Mucosa of stomach (tissue), 1 donor: ENCODE data around the gene GJD3.

Experiments used
- H3K27me3 ChIP-seq: one replicate; pipeline ENCODE4 v1.7.0; 2013; ENCODE audit warnings: mild to moderate bottlenecking, low read length; ENCODE audit not compliant: control insufficient read depth, insufficient read depth
- H3K36me3 ChIP-seq: one replicate; pipeline ENCODE4 v1.7.0; 2013; ENCODE audit warnings: low read length; ENCODE audit not compliant: control insufficient read depth, insufficient read depth
- H3K4me1 ChIP-seq: one replicate; pipeline ENCODE4 v1.7.0; 2013; ENCODE audit warnings: mild to moderate bottlenecking, low read length; ENCODE audit not compliant: control insufficient read depth, insufficient read depth
- H3K4me3 ChIP-seq: one replicate; pipeline ENCODE4 v1.7.0; 2013; ENCODE audit warnings: low read length
- H3K9ac ChIP-seq: one replicate; pipeline ENCODE4 v1.7.0; 2013; ENCODE audit warnings: mild to moderate bottlenecking, low read length, moderate library complexity
- H3K9me3 ChIP-seq: one replicate; pipeline ENCODE4 v1.7.0; 2013; ENCODE audit warnings: mild to moderate bottlenecking, low read length, moderate library complexity; ENCODE audit not compliant: control insufficient read depth
- donor health status: Pancreatic carcinoma.

The GJD3 gene

DNA sequence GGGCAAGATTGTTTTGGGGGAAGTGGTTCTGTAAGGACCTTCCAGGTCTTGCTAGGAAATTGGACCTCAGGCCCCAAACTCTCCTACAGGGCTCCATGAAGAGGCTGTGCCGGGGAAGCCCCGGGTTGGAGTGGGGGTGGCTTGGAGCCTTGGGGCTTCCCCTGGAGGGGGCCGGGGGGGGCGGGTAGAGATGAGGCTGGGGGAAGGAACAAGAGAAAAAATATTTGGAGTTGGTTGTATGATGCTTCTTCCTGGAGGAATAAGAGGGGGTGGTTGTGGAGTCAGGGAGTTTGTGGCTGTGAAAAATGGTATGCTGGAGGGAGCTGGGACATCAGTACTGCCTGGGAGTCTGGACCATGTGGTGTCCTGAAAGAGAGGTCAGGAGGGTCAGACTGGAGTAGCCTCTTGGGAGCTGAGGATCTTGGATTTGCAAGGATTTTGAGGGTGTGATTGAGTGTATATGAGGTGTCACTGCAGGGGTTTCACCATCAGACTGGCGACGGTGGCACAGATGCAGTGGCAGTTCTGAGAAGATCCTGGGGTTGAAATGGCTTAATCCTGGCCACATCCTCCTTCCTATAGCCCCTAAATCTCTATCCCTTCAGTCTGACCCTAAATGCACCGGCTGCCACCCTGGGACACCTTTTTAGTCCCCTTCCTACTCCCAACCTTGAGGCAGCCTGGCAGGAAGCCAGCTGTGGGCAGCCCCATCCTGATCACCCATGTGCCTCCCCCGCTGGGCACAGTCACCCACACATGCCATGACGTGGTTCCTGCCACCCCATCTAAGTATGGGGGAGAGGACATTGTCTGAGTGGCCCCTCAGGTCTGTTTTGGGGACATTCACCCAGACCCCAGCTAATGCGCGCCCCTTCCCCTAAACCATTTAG is 44.6 kb downstream of the GJD3 start:
- H3K9ac ChIP-seq, result peak overlapping the region; percentile 72
- H3K4me1 ChIP-seq, result peaks cover 73% of the 10 kb centered on the region
- no peaks in the 10 kb centered on the region for H3K36me3 ChIP-seq
- no peaks in the 10 kb centered on the region for H3K27me3 ChIP-seq
- no peak overlapping the region for H3K4me3 ChIP-seq
- H3K9me3 ChIP-seq, result no peaks in the 10 kb centered on the region

DNA sequence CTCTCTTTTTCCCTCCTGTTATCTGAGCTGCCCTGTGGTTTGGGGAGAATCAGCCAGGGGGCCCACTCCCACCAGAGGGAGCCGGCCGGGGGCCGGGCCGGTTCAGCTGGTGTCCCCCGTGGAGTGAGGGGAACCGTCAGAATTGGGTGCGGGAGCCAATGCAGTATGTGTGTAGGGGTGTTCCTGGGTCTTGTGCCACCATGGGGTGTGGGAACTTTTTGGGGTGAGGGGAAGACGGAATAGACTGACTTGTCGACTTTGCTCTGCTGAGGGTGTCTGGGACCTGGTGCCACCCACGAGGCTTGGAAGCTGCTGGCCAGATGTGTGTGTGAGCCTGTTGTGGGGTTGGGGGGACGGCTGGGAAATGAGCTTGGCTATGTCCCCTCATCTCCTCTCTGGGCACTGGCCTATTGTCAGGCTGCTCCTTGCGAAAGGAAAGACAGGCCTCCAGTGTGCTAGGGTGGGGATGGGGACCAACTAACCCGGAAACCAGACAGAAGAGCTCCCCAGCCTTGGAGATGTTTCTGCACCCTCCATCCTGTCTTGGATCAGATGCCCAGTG is 45.6 kb downstream of the GJD3 start:
- H3K9ac ChIP-seq, result peak overlapping the region; percentile 72
- H3K4me1 ChIP-seq, result peaks cover 72% of the 10 kb centered on the region
- peak overlapping the region; percentile 51 for H3K4me3 ChIP-seq
- no peaks in the 10 kb centered on the region for H3K9me3 ChIP-seq
- H3K27me3 ChIP-seq, result no peaks in the 10 kb centered on the region
- no peaks in the 10 kb centered on the region for H3K36me3 ChIP-seq

DNA sequence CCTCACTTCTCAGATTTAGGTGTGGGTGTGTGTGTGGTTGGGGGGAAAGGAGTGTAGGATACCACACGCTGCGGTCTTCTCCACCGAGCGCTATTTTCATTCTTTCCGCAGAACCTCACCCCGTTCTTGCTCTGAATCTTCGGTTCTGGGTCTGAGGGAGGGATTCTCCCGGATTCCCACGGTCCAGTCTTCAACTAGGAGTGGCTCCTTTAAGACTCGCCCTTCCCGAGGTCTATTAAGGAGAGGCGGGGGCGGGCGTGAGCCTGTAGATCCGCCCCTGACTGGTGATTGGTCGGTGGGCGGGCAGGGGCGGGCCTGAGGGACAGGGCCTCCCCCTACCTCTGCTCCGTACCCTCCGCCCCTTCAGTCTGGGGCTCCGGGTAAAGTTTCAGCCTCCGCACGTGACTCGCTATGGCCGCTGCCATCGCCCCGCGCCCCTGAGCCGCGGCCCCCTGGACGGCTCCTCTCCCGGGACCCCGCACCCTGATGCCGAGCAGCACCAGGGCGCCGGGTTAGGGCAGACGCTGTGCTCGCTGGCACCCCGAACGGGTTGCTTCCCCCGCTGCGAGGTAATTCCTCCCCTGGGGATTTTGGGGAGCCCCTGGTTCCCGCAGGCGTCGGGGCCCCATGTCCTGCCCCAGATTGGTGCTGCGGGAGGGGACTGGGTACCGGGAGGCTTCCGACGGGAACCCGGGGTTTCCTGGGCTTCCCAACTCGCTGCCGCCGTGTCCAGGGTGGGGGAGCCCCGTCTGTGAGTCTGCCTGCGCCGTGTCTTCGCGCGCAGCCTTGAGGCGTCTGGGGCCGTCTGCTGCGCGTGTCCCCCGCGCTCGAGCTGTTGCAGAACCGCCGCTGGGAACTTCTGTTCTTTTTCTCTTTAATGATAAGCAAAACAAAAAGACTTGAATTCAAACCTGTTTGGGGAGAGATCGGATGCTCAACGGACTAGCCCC is 46.4 kb downstream of the GJD3 start:
- no peaks in the 10 kb centered on the region for H3K9me3 ChIP-seq
- H3K27me3 ChIP-seq, result no peaks in the 10 kb centered on the region
- no peaks in the 10 kb centered on the region for H3K36me3 ChIP-seq
- H3K9ac ChIP-seq, result peak overlapping the region; percentile 72
- peaks cover 72% of the 10 kb centered on the region for H3K4me1 ChIP-seq
- H3K4me3 ChIP-seq, result peak overlapping the region; percentile 51

DNA sequence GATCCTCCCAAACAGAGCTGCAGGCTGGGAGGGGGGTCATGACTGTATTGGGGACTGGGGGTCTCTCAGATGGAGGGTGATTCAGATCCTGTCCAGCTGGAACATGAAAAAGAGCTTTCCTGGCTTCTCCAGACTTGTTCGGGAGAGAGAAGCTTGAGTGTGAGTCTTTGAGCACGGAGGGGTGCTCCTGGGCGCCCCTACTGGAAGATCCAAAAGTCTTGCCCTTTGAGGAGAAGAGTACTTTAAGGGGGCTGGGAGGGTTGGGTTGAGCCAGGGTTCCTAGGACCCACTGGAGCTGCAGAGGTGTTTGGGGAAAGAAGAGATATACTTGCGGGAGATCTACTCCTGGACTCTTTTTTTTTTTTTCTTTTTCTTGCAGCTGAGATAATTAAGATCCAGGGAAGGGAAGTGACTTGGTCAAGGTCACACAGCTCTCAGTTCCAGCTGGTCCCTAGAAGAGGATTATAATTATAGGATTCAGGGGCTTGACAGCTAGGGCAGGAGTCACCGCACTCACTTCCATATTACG is 47.1 kb downstream of the GJD3 start:
- peaks cover 72% of the 10 kb centered on the region for H3K4me1 ChIP-seq
- H3K9ac ChIP-seq, result peak overlapping the region; percentile 70

DNA sequence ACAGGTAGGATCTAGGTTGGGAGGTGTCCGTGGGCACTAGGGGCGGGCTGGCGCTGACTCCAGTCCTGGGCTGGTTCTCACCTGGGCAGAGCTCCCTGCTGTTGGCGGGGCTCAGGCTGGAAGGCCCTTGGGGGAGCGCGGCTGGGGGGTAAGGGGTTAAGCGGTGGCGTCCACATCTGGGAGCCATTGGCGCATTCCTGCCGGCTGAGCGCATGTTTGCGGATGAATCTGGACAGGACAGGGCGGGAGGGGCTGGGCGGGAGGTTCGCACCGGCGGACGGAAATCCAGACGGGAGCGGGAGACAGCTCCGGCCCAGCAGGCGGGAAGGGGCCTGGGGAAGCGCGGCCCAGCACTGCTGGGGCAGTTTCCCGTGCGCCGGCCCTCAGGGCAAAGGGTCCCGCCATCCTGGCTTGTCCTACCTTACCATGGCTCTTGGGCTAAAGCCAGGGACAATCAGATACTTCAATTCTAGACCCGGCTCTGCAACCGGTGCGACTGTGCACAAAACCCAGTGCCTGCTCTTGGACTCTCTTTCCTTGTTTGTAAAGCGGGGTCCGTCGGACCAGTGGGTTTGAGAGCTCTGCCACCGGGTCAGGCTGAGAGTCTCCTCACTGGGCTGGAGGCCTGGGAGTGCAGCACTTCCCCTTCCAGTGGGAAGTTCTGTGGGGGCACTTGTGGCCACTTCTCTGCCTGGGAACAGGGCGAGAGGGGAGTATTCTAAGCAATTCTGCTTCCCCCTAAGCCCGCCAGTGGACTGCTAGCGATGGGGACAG is 47.8 kb downstream of the GJD3 start:
- H3K4me1 ChIP-seq, result peaks cover 72% of the 10 kb centered on the region
- peak overlapping the region; percentile 70 for H3K9ac ChIP-seq
- H3K4me3 ChIP-seq, result peak overlapping the region; percentile 28
- no peaks in the 10 kb centered on the region for H3K27me3 ChIP-seq
- no peaks in the 10 kb centered on the region for H3K9me3 ChIP-seq
- H3K36me3 ChIP-seq, result no peaks in the 10 kb centered on the region

More for the DNA sequence above, 47.1 kb downstream of the GJD3 start:
- no peaks in the 10 kb centered on the region for H3K9me3 ChIP-seq
- H3K4me3 ChIP-seq, result peak overlapping the region; percentile 47
- no peaks in the 10 kb centered on the region for H3K36me3 ChIP-seq
- no peaks in the 10 kb centered on the region for H3K27me3 ChIP-seq

DNA sequence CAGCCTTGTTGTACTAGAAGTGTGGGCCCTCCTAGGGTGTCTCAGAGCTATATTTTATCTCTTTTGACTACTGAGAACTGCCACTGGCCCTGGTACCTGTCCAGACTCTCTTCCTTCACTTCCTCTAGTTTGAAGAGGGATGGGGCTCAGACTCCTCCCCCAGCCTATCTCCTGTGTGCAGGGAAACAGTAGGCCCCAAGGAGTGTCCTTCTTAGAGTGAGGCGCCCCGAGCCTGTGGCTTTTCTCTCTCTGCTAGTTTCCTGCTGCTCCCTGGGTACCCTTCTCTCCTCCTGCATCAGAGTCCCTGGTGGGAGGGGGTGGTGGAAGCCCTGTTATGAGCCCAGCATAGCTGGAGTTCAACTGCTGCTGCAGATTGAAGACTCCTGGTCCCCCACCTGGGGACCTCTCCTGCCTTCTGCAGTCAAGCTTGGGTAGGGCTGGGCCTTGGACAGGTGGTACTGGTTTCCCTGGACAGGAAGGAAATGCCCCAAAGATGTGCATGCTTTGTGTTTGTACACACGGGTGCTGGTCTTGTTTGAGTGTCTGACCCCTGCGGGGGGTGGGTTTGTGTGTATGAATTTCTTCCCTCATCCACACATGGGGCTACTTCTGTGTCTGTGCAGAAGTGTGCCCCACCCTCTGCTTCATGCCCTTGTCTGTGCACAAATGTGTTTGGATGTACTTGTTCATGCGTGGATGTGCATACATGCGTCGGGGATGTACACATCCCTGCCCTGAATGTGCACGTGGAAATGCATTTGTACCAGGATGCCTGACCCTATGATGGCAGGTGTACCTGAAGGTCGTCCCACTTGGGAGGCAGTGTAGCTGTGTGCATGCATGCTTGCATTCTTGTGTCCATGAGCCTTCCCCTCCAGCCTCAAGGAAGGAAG is 48.6 kb downstream of the GJD3 start:
- peaks cover 74% of the 10 kb centered on the region for H3K4me1 ChIP-seq
- H3K4me3 ChIP-seq, result no peak overlapping the region
- no peak overlapping the region for H3K9ac ChIP-seq

DNA sequence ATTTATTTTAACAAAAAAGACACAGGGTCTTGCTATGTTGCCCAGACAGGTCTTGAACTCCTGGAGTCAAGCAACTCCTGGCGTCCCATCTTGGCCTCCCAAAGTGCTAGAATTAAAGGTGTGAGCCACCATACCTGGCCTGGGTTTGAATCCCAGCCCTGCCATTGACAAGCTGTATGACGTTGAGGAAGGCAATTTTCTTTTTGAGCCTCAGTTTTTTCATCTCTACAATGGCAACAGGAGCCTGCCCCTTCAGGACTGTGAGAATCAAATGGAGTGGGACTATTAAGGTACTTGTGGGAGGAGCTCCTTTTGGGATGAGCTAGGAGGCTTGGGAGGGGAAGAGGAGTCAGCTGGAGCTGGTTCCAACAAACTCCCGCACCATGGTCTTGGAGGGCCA is 49.3 kb downstream of the GJD3 start:
- H3K4me1 ChIP-seq, result peaks cover 81% of the 10 kb centered on the region
- H3K9ac ChIP-seq, result no peak overlapping the region
- no peaks in the 10 kb centered on the region for H3K27me3 ChIP-seq
- H3K4me3 ChIP-seq, result no peak overlapping the region
- H3K36me3 ChIP-seq, result no peaks in the 10 kb centered on the region
- no peaks in the 10 kb centered on the region for H3K9me3 ChIP-seq

More for the DNA sequence above, 48.6 kb downstream of the GJD3 start:
- H3K27me3 ChIP-seq, result no peaks in the 10 kb centered on the region
- no peaks in the 10 kb centered on the region for H3K9me3 ChIP-seq
- H3K36me3 ChIP-seq, result no peaks in the 10 kb centered on the region

DNA sequence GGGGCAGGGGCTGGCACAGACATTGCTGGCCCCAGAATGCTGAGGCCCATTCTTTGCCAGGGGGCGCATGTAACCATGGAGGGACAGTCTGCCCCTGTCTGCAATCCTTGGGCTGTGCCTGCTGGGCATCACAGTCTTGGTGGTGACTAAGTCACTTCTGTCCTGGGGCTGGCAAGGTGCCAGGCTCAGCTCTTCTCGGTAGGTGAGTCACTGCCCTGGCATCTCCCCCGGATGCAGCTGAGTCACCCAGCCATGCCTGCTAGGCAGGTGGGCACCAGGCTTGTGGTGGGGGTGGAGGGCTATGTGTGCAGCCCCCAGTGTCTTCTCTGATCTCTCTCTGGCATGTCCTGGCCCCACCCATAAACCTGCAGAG is 50.0 kb downstream of the GJD3 start:
- Histone ChIP-seq H3K4me1 (peaks cover 88% of the 10 kb centered on the region), H3K4me3 (no peak overlapping the region), H3K9ac (peak overlapping the region; percentile 13)

DNA sequence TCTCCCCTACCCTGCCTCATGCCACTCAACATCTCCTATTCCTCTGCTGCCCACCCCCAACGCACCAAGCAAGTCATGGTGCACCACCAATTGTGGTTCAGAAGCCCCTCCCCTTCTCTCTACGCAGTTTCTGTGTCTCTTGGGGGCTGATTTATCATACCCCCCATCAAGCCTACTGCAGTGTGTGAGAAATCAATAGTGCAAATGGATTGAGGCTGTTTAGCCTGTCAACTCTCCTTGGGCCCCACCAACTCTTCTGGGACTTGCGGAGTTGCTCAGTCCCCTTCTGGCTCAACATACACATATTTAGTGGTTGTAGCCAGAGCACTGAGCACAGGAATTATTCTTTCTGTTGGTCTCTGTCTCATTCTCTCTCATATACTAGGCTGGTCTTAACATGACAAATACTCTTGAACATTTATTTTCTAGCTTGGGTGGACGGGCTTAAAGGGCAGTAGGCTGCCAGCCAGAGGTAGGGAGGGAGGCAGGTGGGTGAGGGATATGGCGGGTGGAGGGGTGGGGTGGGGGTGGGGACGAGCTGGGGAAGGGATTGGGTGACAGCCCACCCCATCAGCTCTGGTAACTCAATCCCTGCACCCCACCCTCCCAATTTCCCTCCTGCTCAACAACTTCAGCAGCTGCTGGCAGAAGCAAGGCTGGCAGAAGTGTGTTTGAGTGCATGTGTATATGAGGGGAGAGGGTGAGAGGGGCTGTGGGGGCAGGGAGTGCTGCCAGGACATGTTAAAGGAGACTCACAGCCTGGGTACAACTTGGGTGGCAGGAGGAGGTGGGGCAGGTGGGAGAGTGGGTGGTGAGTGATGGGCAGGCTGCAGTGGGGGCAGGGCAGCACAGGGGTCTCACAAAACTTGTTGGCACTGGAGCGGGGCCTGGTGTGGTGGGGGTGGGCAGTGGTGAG is 50.6 kb downstream of the GJD3 start:
- Histone ChIP-seq H3K9ac (peak overlapping the region; percentile 13), H3K4me3 (no peak overlapping the region), H3K4me1 (peaks cover 90% of the 10 kb centered on the region), H3K27me3 (no peaks in the 10 kb centered on the region), H3K9me3 (no peaks in the 10 kb centered on the region), H3K36me3 (no peaks in the 10 kb centered on the region)

More for the DNA sequence above, 50.0 kb downstream of the GJD3 start:
- Histone ChIP-seq H3K27me3 (no peaks in the 10 kb centered on the region), H3K9me3 (no peaks in the 10 kb centered on the region), H3K36me3 (no peaks in the 10 kb centered on the region)
